DND-41 (cell line): ENCODE measurements around the gene TFF3.

ENCODE experiments used
- ATAC-seq: fragments of 200-7000 bp; cut with Tn5 transposase; 3 replicates; pipeline ENCODE4 v1.9.1; 2021; ENCODE audit warnings: low read depth; ENCODE audit not compliant: insufficient read depth
- DNase-seq: peaks from one replicate; pipeline ENCODE4 v3.0.0-alpha.2; 2020
- H2AFZ ChIP-seq: 2 replicates; pipeline ENCODE4 v1.6.0; 2012; ENCODE audit warnings: low read depth, low read length
- H3K27ac ChIP-seq: 2 replicates; pipeline ENCODE4 v1.5.1; 2012; ENCODE audit warnings: low read length, inconsistent platforms
- H3K27me3 ChIP-seq: fragments of 200-600 bp; sonication (generic); 2 replicates; pipeline ENCODE4 v1.6.0; 2012; ENCODE audit warnings: low read length, mild to moderate bottlenecking, inconsistent platforms; ENCODE audit not compliant: insufficient read depth, poor library complexity
- H3K36me3 ChIP-seq: 2 replicates; pipeline ENCODE4 v1.5.1; 2012; ENCODE audit warnings: low read length, inconsistent platforms; ENCODE audit not compliant: insufficient read depth
- H3K4me1 ChIP-seq: 2 replicates; pipeline ENCODE4 v1.5.1; 2012; ENCODE audit warnings: mild to moderate bottlenecking, low read length; ENCODE audit not compliant: insufficient read depth
- H3K4me2 ChIP-seq: 2 replicates; pipeline ENCODE4 v1.6.0; 2012; ENCODE audit warnings: mild to moderate bottlenecking, moderate library complexity, low read length, inconsistent platforms; ENCODE audit not compliant: insufficient read depth
- H3K4me3 ChIP-seq, 2 experiments: fragments of 200-600 bp in 1 of 2; shearing (Covaris generic) in 1 of 2; 2 replicates each; pipeline ENCODE4 v1.5.1; 2012 to 2016; ENCODE audit warnings: inconsistent platforms in 2 of 2, low read length in 2 of 2, mild to moderate bottlenecking in 2 of 2, low read depth in 1 of 2, moderate library complexity in 1 of 2
- H3K79me2 ChIP-seq: 2 replicates; pipeline ENCODE4 v1.6.0; 2012; ENCODE audit warnings: low read length, inconsistent platforms; ENCODE audit not compliant: insufficient read depth
- H3K9ac ChIP-seq: 2 replicates; pipeline ENCODE4 v1.6.0; 2012; ENCODE audit warnings: low read depth, mild to moderate bottlenecking, inconsistent platforms, low read length, moderate library complexity
- H3K9me3 ChIP-seq: 2 replicates; pipeline ENCODE4 v1.5.1; 2012; ENCODE audit warnings: low read length, moderate library complexity, mild to moderate bottlenecking, inconsistent platforms; ENCODE audit not compliant: insufficient read depth, severe bottlenecking
- H4K20me1 ChIP-seq: 2 replicates; pipeline ENCODE4 v1.6.0; 2012; ENCODE audit warnings: low read length; ENCODE audit not compliant: insufficient read depth
- EZH2 ChIP-seq: IDR thresholded peaks from 3 replicates; pipeline ENCODE4 v1.6.1; 2012; ENCODE audit warnings: borderline replicate concordance, low read depth, mild to moderate bottlenecking, moderate library complexity, low read length, inconsistent platforms; ENCODE audit not compliant: severe bottlenecking
- TF ChIP-seq, protein P1 (sequence below): IDR thresholded peaks from 2 replicates; pipeline ENCODE4 v1.5.1; 2012; ENCODE audit warnings: borderline replicate concordance, low read length, moderate library complexity, mild to moderate bottlenecking; ENCODE audit not compliant: poor library complexity, severe bottlenecking; ENCODE audit errors: extremely low read depth

TFF3 gene

DNA sequence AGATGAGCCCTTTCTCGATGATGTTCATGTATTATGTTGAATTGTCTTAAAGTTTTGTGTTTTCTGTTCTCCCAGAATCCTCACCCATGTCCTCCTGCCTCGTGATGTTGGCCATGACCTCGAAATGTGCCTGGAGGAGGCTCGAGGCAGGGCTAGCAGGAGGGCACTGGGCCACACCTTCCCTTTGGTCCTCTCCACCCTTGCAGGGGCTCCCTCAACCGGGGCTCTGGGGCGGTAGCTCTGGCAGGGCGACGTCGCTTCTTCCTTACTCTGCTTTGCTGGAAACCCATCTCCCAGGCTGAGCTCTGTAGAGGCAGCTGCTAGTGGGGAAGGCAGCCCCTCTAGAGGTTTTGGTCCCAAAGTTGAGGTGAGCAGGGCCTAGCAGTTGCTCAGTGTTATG, 14.3 kb downstream of the TFF3 start:
- Histone ChIP-seq H3K9me3 (no peaks in the 10 kb centered on the region), H4K20me1 (no peaks in the 10 kb centered on the region), H3K79me2 (no peaks in the 10 kb centered on the region), H3K4me1 (no peaks in the 10 kb centered on the region), H3K27ac (no peak overlapping the region), H2AFZ (no peak overlapping the region), H3K4me3 (no peak overlapping the region), H3K36me3 (peaks cover 14% of the 10 kb centered on the region; the same call in 1 of the 2 replicates), H3K4me2 (no peak overlapping the region), H3K27me3 (no peaks in the 10 kb centered on the region), H3K9ac (no peak overlapping the region)
- DNase-seq (no peak), ATAC-seq (no peak)
- TF ChIP-seq, protein P1, sequence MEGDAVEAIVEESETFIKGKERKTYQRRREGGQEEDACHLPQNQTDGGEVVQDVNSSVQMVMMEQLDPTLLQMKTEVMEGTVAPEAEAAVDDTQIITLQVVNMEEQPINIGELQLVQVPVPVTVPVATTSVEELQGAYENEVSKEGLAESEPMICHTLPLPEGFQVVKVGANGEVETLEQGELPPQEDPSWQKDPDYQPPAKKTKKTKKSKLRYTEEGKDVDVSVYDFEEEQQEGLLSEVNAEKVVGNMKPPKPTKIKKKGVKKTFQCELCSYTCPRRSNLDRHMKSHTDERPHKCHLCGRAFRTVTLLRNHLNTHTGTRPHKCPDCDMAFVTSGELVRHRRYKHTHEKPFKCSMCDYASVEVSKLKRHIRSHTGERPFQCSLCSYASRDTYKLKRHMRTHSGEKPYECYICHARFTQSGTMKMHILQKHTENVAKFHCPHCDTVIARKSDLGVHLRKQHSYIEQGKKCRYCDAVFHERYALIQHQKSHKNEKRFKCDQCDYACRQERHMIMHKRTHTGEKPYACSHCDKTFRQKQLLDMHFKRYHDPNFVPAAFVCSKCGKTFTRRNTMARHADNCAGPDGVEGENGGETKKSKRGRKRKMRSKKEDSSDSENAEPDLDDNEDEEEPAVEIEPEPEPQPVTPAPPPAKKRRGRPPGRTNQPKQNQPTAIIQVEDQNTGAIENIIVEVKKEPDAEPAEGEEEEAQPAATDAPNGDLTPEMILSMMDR: no peak
- no peak for TF ChIP-seq EZH2

- Histone ChIP-seq H3K4me1 (no peaks in the 10 kb centered on the region), H4K20me1 (no peaks in the 10 kb centered on the region), H3K79me2 (no peaks in the 10 kb centered on the region), H2AFZ (no peak overlapping the region), H3K36me3 (peaks cover 20% of the 10 kb centered on the region; the same call in 1 of the 2 replicates), H3K27me3 (no peaks in the 10 kb centered on the region), H3K9me3 (no peaks in the 10 kb centered on the region), H3K4me3 (no peak overlapping the region), H3K27ac (no peak overlapping the region), H3K9ac (no peak overlapping the region), H3K4me2 (no peak overlapping the region)
- TF ChIP-seq EZH2: no peak
- TF ChIP-seq, protein P1: no peak
- ATAC-seq (no peak), DNase-seq (no peak)
These were observed 15.1 kb downstream of the TFF3 start for GRCh38 chr21:42300045-42300583.

DNA sequence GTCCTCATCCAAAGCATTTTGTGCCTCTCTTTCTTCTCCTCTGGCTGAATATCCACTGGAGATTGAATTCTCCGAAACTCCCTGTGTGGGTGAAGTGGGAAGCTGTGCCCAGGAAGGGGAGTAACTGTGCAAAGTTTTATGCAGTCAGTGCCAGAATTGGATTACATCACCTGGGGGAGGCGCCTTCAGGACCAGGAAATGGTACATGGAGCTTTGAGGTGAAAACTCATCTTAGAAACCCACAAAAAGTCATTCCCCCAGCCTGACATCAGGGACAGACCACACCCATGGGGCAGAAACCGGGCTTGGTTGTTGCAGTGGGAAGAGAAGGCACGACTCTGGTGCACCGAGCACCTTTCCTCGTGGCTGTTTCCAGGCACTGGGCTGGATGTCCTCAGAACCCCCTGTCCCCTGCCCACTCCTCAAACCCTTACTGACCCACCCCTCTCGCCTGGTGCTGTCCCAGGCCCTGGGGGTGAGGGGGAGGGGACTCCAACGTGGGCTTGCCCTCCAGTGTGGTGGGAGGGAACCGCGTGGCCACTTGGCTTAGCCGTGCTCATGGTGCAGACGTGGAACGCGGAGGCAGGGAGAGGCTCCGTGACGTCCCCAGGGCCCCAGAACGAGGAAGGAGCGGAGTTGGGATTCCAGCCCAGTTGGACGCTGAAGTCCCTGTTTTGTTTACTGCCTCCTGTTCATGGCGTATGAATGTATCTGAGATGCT, 15.7 kb downstream of the TFF3 start:
- no peaks in the 10 kb centered on the region for H4K20me1 ChIP-seq
- peak; percentile 38; the same call in 2 of the 3 replicates for ATAC-seq

More for the DNA sequence above, 15.7 kb downstream of the TFF3 start:
- no peaks in the 10 kb centered on the region for H3K4me1 ChIP-seq
- H3K9ac ChIP-seq: no peak overlapping the region
- H3K27me3 ChIP-seq: no peaks in the 10 kb centered on the region
- H3K9me3 ChIP-seq: no peaks in the 10 kb centered on the region
- no peak overlapping the region for H3K27ac ChIP-seq
- H3K4me2 ChIP-seq: no peak overlapping the region
- peaks cover 24% of the 10 kb centered on the region for H3K36me3 ChIP-seq
- H3K79me2 ChIP-seq: no peaks in the 10 kb centered on the region
- peak; percentile 35 for DNase-seq
- no peak overlapping the region for H2AFZ ChIP-seq
- H3K4me3 ChIP-seq: no peak overlapping the region
- TF ChIP-seq, protein P1: no peak
- TF ChIP-seq EZH2: no peak
